GM21723 (cell line): Measurements from ENCODE around the gene PRR3.

ENCODE experiments used
- ATAC-seq: cut with Tn5 transposase; IDR thresholded peaks from one replicate; pipeline ENCODE4 v1.9.1; 2021; ENCODE audit warnings: mild to moderate bottlenecking, moderate library complexity; ENCODE audit not compliant: unreplicated experiment

The PRR3 gene

DNA sequence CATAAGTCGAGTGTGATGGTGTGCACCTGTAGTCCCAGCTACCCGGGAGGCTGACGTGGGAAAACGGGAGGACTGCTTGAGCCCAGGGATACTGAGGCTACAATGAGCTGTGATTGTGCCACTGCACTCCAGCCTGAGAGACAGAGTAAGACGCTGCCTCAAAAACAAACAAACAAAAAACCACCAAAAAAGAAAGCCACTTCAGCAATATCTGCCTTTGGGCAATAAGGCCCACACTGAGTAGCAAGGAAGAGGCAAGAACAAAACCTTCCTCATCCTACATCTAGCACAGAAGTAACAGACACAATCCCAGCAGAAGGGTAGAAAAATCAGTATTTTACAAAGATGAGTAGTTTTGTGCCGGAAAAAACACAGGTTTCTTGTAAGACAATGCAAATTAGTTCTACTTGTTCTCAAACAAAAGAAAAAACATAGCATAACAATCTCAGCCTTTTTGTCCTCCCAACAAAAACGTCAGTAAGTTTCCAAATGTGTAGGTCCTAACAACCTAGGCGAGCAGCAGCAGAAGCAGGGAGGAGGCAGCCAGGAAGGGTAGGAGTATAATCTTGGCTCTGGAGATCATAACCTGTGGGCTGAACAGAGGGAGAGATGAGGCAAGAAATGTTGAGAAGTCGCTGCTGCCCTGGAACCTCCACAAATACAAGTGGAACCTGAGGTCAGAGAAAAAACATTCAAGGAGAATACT is 54.2 kb downstream of the PRR3 start:
- no peak for ATAC-seq

DNA sequence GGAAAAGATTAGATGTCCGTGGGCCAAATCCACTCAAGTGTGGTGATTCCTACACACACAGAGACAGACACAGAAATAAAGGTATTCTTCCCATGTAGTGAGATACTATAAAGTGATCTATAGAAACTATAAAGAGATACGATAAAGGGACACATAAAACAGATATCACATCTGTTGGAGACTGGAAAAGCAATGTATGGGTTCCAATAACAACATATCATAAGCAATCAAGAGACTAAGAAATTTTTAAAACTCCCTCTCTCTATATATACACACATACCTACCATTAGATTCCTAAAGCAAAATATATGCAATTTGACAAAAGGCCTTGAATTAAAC is 54.7 kb downstream of the PRR3 start:
- no peak for ATAC-seq

DNA sequence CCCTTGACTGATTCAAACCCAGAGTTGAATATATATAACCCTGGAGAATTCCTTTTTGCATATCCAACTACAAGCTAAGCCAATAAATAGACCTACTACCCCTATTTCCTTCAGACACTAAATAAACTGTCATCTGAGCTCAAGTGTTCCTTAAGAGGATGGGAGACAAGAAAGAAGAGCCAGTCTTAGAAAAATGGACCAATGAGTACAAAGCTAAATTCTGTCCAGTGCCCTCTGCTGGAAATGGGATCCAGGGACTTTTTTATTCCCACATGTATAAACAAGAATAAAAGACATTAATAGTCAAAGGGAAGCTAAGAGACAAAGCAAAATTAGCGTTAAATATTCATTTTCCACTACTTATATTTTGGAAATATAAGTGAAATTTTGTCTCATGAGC is 55.1 kb downstream of the PRR3 start:
- no peak for ATAC-seq

DNA sequence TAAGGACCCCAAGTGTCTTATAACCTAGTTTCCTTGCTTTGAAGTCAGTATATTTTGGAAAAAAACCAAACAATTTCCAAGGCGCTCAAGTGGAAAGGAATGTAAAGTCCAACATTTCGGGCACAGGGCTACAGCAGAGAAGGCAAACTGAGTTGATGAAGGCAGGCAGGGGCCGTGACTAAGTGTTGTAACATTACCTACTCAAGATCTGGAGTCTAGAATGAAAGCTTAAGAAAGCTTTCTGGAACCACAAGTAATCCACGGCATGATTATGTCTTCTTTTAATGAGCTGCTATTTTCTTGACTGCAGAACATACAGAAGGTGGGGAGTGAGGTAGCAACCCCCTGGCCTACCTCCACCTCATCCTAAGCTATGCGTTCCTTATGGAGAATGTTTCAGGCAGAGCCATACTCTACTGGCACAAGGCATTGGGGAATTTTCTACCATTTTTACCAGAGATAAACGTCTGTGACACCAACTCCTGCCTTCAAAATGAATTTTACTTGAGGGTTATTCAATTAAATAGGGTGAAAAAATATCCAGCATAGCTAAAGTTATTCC is 55.7 kb downstream of the PRR3 start:
- no peak for ATAC-seq
